Esophagus squamous epithelium (tissue), 4 donors: Measurements from ENCODE around the gene SLC38A5.

Source experiments
- CTCF ChIP-seq, 6 experiments: fragments of 450-650 bp in 4 of 6; fragments of 200-600 bp in 2 of 6; sonication (generic) in 2 of 6; IDR thresholded peaks; one replicate each; pipeline ENCODE4 v1.5.1; 2016 to 2019; ENCODE audit warnings: antibody characterized with exemption in 6 of 6, mild to moderate bottlenecking in 4 of 6, moderate library complexity in 4 of 6
- POLR2A ChIP-seq, 4 donors: fragments of 450-650 bp; IDR thresholded peaks; one replicate each; pipeline ENCODE4 v1.6.1; 2017; ENCODE audit warnings: antibody characterized with exemption in 4 of 4, mild to moderate bottlenecking in 4 of 4, moderate library complexity in 3 of 4

- TF ChIP-seq CTCF (IDR thresholded peaks at IDR 0.05) = no peak
- TF ChIP-seq POLR2A (IDR thresholded peaks at IDR 0.05) = no peak
Measured at GRCh38 chrX:48504261-48504660, 34.2 kb upstream of the SLC38A5 start.
